Hepatocyte (in vitro differentiated cells): ENCODE results near the gene DOCK1. TPM values are rescaled to one million over a fixed set of nuclear protein-coding genes. Genes with fewer than 3 reads are reported as not detected.

Source experiments
- DNase-seq: peaks from one replicate; pipeline ENCODE4 v3.0.0-alpha.2; 2016; ENCODE audit warnings: low spot score
- H2AFZ ChIP-seq: fragments of 200-600 bp; sonication (generic); 2 replicates; pipeline ENCODE4 v1.6.0; 2016; ENCODE audit warnings: antibody characterized with exemption, mild to moderate bottlenecking
- H3K27ac ChIP-seq: fragments of 200-600 bp; sonication (generic); 2 replicates; pipeline ENCODE4 v1.5.1; 2016; ENCODE audit warnings: mild to moderate bottlenecking
- H3K27me3 ChIP-seq: fragments of 200-600 bp; sonication (generic); 2 replicates; pipeline ENCODE4 v1.6.1; 2016
- H3K36me3 ChIP-seq: fragments of 200-600 bp; sonication (generic); replicated peaks from 2 replicates; pipeline ENCODE4 v1.5.1; 2016; ENCODE audit warnings: low read depth; ENCODE audit not compliant: insufficient read depth
- H3K4me1 ChIP-seq: fragments of 200-600 bp; sonication (generic); 2 replicates; pipeline ENCODE4 v1.5.1; 2016; ENCODE audit warnings: mild to moderate bottlenecking, moderate library complexity; ENCODE audit not compliant: insufficient read depth
- H3K4me2 ChIP-seq: fragments of 200-600 bp; sonication (generic); 2 replicates; pipeline ENCODE4 v1.6.0; 2016
- H3K4me3 ChIP-seq: fragments of 200-600 bp; sonication (generic); 2 replicates; pipeline ENCODE4 v1.5.1; 2016; ENCODE audit warnings: mild to moderate bottlenecking
- H3K79me2 ChIP-seq: fragments of 200-600 bp; sonication (generic); 2 replicates; pipeline ENCODE4 v1.6.0; 2017; ENCODE audit warnings: mild to moderate bottlenecking
- H3K9me2 ChIP-seq: fragments of 200-600 bp; sonication (generic); replicated peaks from 2 replicates; pipeline ENCODE4 v1.6.0; 2017; ENCODE audit warnings: mild to moderate bottlenecking; ENCODE audit not compliant: insufficient read depth
- H3K9me3 ChIP-seq: fragments of 200-600 bp; sonication (generic); 2 replicates; pipeline ENCODE4 v1.5.1; 2016; ENCODE audit warnings: low read depth, mild to moderate bottlenecking
- H4K20me1 ChIP-seq: fragments of 200-600 bp; sonication (generic); 2 replicates; pipeline ENCODE4 v1.6.0; 2016; ENCODE audit warnings: mild to moderate bottlenecking; ENCODE audit not compliant: insufficient read depth, poor library complexity, severe bottlenecking
- EZH2 ChIP-seq: fragments of 200-600 bp; sonication (generic); IDR thresholded peaks from 2 replicates; pipeline ENCODE4 v1.6.1; 2016; ENCODE audit warnings: antibody characterized with exemption, mild to moderate bottlenecking, borderline replicate concordance
- EZH2phosphoT487 ChIP-seq: fragments of 200-600 bp; sonication (generic); IDR thresholded peaks from one replicate; pipeline ENCODE4 v1.6.1; 2018; ENCODE audit warnings: antibody characterized with exemption, mild to moderate bottlenecking, low read depth, moderate library complexity; ENCODE audit not compliant: unreplicated experiment, severe bottlenecking
- WGBS: methylation state at CpG from one replicate; pipeline ENCODE4 v1.1.6; 2016; ENCODE audit warnings: low lambda C conversion rate; ENCODE audit errors: missing lambda C conversion rate; 5-methylcytosine and 5-hydroxymethylcytosine counted together
- polyA plus RNA-seq: library from polyadenylated mRNA; unstranded; fragments of >200 nt; fragmentation: Nextera tagmentation; extraction: Ambion mirVana; gene quantifications from 2 replicates; pipeline ENCODE4 v1.2.1, GENCODE V29; 2016
- total RNA-seq: library from RNA; depleted of rRNA; stranded (reverse); fragments of >200 nt; gene quantifications from 2 replicates; pipeline ENCODE4 v1.2.3, GENCODE V29; 2014
- TF ChIP-seq, protein P1 (sequence below): fragments of 200-600 bp; sonication (generic); IDR thresholded peaks from 2 replicates; pipeline ENCODE4 v1.5.1; 2016; ENCODE audit warnings: antibody characterized with exemption, mild to moderate bottlenecking; ENCODE audit not compliant: poor library complexity

DOCK1 gene
- total and polyA plus RNA-seq, 2 experiments from 2014 or later = 16.0 to 55.5 TPM

DNA sequence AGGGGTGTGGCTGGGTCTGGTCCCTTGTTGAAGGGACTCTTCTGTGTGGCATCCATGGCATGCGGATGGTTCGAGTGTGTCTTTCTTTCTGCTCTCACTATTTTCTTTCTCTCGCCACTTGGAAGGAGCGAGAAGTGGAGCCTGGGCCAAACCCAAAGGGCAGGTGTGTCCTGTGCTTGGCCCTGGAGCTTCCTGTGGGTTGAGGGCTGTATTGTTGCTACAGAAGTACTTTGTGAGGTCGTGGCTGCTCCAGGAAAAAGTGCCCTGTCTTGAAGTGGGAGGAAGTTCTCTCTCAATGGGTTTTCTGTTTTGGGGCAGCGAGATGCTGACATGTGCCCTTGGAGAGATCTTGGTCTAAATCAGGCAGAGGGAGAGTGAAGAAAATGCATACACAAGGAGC is 72.0 kb downstream of the DOCK1 start:
- Histone ChIP-seq H3K4me2 (no peak overlapping the region), H3K4me3 (no peak overlapping the region), H2AFZ (no peak overlapping the region), H3K4me1 (peaks cover 13% of the 10 kb centered on the region), H4K20me1 (no peaks in the 10 kb centered on the region), H3K27me3 (no peaks in the 10 kb centered on the region), H3K9me3 (no peaks in the 10 kb centered on the region), H3K27ac (no peak overlapping the region), H3K9me2 (no peaks in the 10 kb centered on the region), H3K36me3 (no peaks in the 10 kb centered on the region), H3K79me2 (peaks cover 6% of the 10 kb centered on the region)
- 95% methylated on average over 6 of the region's 6 CpGs for WGBS
- no peak for TF ChIP-seq EZH2
- no peak for TF ChIP-seq EZH2phosphoT487
- TF ChIP-seq, protein P1, sequence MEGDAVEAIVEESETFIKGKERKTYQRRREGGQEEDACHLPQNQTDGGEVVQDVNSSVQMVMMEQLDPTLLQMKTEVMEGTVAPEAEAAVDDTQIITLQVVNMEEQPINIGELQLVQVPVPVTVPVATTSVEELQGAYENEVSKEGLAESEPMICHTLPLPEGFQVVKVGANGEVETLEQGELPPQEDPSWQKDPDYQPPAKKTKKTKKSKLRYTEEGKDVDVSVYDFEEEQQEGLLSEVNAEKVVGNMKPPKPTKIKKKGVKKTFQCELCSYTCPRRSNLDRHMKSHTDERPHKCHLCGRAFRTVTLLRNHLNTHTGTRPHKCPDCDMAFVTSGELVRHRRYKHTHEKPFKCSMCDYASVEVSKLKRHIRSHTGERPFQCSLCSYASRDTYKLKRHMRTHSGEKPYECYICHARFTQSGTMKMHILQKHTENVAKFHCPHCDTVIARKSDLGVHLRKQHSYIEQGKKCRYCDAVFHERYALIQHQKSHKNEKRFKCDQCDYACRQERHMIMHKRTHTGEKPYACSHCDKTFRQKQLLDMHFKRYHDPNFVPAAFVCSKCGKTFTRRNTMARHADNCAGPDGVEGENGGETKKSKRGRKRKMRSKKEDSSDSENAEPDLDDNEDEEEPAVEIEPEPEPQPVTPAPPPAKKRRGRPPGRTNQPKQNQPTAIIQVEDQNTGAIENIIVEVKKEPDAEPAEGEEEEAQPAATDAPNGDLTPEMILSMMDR = no peak
- DNase-seq = no peak

DNA sequence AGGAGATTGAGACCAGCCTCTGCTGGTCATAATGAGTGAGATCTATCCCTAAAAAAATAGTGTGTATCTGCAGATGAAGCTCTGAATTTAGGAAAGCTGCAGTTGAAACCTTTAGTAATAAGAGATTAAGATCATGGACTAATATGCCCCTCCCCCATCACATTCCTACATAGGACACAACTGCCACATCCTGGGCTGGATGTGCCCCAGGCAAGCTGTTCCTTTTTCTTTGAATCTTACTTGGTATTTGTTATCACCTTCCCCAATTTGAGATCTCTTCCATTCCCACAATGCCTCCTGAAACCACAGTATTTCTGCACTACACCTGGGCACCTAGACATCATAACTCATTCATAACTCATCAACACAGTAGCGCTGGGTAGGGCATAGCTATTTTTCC is 74.1 kb downstream of the DOCK1 start:
- no peaks in the 10 kb centered on the region for H3K4me1 ChIP-seq
- H4K20me1 ChIP-seq = no peaks in the 10 kb centered on the region
- no peaks in the 10 kb centered on the region for H3K27me3 ChIP-seq
- no peak overlapping the region for H3K4me2 ChIP-seq
- H3K9me2 ChIP-seq = no peaks in the 10 kb centered on the region
- no peaks in the 10 kb centered on the region for H3K9me3 ChIP-seq
- no peak for DNase-seq
- TF ChIP-seq EZH2phosphoT487 (no peak), EZH2 (no peak)
- TF ChIP-seq, protein P1 = no peak
- no peak overlapping the region for H3K27ac ChIP-seq
- H3K79me2 ChIP-seq = peaks cover 6% of the 10 kb centered on the region
- H2AFZ ChIP-seq = no peak overlapping the region
- H3K36me3 ChIP-seq = no peaks in the 10 kb centered on the region
- WGBS = 93% methylated on average over 1 of the region's 1 CpG
- H3K4me3 ChIP-seq = no peak overlapping the region

DNA sequence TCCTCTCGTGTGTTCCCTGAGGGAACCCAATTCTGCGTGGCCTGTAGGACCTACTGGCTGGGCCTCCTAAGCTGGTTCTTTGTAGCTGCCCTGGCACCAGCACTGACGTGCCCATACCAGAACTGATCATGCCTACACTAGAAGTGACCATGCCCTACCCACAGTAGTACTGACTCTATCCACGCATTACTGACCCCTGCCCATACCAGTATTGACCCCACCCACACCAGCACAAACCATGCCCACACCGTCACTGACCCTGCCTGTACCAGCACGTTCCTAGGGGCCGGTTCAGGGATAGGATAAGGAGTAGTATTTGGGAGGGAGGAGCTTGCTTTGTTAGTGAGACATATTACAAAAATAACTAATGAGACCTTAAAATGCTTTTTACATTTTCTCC is 88.0 kb downstream of the DOCK1 start:
- 94% methylated on average over 7 of the region's 7 CpGs for WGBS
- Histone ChIP-seq H3K4me1 (no peaks in the 10 kb centered on the region), H3K4me2 (no peak overlapping the region), H3K4me3 (no peak overlapping the region), H3K36me3 (no peaks in the 10 kb centered on the region), H2AFZ (no peak overlapping the region), H3K9me2 (no peaks in the 10 kb centered on the region), H3K79me2 (no peaks in the 10 kb centered on the region), H4K20me1 (no peaks in the 10 kb centered on the region), H3K27me3 (no peaks in the 10 kb centered on the region), H3K27ac (no peak overlapping the region), H3K9me3 (no peaks in the 10 kb centered on the region)
- no peak for DNase-seq
- TF ChIP-seq EZH2phosphoT487 = no peak
- no peak for TF ChIP-seq EZH2
- TF ChIP-seq, protein P1 = no peak

DNA sequence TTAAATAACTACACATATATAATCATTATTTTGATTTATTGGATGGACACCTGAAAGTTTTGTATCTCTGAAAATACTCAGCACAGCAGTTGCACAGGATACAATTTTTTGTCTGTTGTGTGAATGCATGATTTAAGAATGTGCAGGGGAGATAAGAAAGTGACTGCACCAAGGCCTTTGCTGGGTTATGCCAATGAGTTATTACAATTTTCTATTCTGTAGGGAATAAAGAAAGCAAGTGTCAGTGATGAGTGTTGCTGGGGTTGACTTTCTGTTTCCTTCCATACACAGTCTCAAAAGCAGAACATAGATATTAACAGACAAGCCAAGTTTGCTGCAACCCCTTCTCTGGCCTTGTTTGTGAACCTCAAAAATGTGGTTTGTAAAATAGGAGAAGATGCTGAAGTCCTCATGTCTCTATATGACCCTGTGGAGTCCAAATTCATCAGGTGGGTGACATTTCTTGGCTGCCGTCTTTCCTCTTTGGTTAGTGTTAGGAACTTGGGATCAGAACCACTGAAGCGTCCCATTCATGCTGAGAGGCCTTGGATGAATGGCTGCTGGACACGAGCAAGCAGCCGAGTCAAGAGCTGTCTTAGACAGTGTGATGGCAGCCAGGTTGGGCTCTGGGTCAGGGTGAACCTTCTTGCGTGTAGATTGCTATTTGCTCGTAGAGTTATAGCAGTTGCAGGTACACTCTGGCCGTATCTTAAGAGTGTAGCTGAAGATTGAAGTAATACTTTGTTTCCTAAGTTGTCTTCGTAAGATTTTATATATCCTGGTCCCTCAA is 92.8 kb downstream of the DOCK1 start:
- Histone ChIP-seq H4K20me1 (no peaks in the 10 kb centered on the region), H3K4me2 (no peak overlapping the region), H3K27me3 (no peaks in the 10 kb centered on the region), H3K79me2 (no peaks in the 10 kb centered on the region), H3K36me3 (no peaks in the 10 kb centered on the region), H3K27ac (no peak overlapping the region), H3K9me3 (no peaks in the 10 kb centered on the region), H2AFZ (no peak overlapping the region), H3K4me1 (no peaks in the 10 kb centered on the region), H3K9me2 (no peaks in the 10 kb centered on the region), H3K4me3 (no peak overlapping the region)
- whole genome bisulfite sequencing = 99% methylated on average over 8 of the region's 8 CpGs
- DNase-seq = no peak
- TF ChIP-seq, protein P1 = no peak
- TF ChIP-seq EZH2 (no peak), EZH2phosphoT487 (no peak)
